Measurements from ENCODE around the gene NXN.

DNA sequence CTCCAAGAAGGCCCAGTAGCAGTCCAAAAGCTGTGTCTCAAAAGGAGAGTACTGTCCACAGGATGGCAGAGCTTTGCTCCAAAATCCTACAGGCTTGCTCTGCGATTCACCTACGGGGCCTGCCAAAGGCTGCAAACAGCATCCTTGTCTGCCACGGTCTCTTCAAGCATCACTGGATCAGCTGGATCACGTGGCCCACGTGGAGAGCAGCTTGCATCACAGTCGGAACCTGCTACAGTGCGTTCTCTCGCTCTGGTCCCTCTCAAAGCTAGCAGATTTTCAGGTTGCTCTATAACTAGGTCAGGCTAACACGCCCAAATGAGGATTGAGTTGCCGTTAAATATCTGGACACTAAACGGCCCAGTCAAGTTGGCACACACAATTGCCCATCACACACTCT lies 9.0 kb upstream of the NXN start:
- TF ChIP-seq, protein P1, sequence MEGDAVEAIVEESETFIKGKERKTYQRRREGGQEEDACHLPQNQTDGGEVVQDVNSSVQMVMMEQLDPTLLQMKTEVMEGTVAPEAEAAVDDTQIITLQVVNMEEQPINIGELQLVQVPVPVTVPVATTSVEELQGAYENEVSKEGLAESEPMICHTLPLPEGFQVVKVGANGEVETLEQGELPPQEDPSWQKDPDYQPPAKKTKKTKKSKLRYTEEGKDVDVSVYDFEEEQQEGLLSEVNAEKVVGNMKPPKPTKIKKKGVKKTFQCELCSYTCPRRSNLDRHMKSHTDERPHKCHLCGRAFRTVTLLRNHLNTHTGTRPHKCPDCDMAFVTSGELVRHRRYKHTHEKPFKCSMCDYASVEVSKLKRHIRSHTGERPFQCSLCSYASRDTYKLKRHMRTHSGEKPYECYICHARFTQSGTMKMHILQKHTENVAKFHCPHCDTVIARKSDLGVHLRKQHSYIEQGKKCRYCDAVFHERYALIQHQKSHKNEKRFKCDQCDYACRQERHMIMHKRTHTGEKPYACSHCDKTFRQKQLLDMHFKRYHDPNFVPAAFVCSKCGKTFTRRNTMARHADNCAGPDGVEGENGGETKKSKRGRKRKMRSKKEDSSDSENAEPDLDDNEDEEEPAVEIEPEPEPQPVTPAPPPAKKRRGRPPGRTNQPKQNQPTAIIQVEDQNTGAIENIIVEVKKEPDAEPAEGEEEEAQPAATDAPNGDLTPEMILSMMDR (IDR thresholded peaks at IDR 0.05): no peak
- TF ChIP-seq POLR2A (IDR thresholded peaks at IDR 0.05): no peak
- TF ChIP-seq EP300 (IDR thresholded peaks at IDR 0.05): no peak

All from ovary (tissue), 3 donors.